Neural crest cell (in vitro differentiated cells): ENCODE results near the gene TBC1D14. TPM values are rescaled to one million over a fixed set of nuclear protein-coding genes. Genes with fewer than 3 reads are reported as not detected.

Source experiments
- DNase-seq: peaks from one replicate; pipeline ENCODE4 v3.0.0; 2021; ENCODE audit warnings: low read depth, mixed read lengths, low spot score
- H3K27ac Mint-ChIP-seq: one replicate; pipeline ENCODE4 v1.8.0; 2021; ENCODE audit warnings: mild to moderate bottlenecking, mixed read lengths; ENCODE audit not compliant: unreplicated experiment
- H3K27me3 Mint-ChIP-seq: 2 replicates; pipeline ENCODE4 v1.8.0; 2021; ENCODE audit warnings: low read depth, mild to moderate bottlenecking, mixed read lengths
- H3K36me3 Mint-ChIP-seq: 2 replicates; pipeline ENCODE4 v1.8.0; 2021; ENCODE audit warnings: low read depth, mild to moderate bottlenecking, mixed read lengths
- H3K4me1 Mint-ChIP-seq: 2 replicates; pipeline ENCODE4 v1.8.0; 2021; ENCODE audit warnings: mixed read lengths
- H3K4me3 Mint-ChIP-seq: one replicate; pipeline ENCODE4 v1.8.0; 2021; ENCODE audit warnings: mild to moderate bottlenecking, mixed read lengths
- H3K9me3 Mint-ChIP-seq: 2 replicates; pipeline ENCODE4 v1.8.0; 2021; ENCODE audit warnings: mixed read lengths
- total RNA-seq: library from RNA; stranded (reverse); gene quantifications from 2 replicates; pipeline ENCODE4 v1.2.1, GENCODE V29; 2021
- TF ChIP-seq, protein P1 (sequence below): fragments of 200-600 bp; sonication (generic); conservative IDR thresholded peaks from 2 replicates; pipeline ENCODE4 v1.5.0; 2021; ENCODE audit warnings: antibody characterized with exemption, mild to moderate bottlenecking

The TBC1D14 gene
- total RNA-seq, 1 donor from 2014 or later = 56.3 TPM

DNA sequence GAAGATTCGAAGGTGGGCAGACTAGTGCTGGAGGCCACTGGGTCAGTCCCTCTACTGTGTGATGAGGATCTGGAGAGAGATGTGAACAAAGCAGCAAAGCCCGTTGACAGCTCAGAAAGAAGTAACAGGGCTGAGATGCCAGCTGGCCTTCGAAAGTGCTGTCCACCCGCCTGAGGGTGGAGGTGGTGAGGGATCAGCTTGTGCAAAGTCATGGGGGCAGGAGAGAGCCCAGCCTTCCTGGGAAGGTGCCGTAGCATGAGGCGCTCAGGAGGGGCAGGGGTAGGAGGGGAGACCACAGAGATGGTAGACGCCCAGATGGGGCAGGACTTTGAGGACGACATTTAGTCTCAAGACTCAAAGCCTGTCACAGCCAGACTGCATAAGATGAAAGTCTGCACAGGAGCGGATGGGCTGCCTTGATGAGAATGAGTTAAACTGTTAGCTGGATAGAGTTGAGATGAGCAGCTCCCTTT is 19.7 kb downstream of the TBC1D14 start:
- no peak overlapping the region for H3K4me3 Mint-ChIP-seq
- no peak for DNase-seq
- H3K27ac Mint-ChIP-seq = no peak overlapping the region
- peaks cover 59% of the 10 kb centered on the region for H3K4me1 Mint-ChIP-seq
- no peaks in the 10 kb centered on the region for H3K27me3 Mint-ChIP-seq
- H3K9me3 Mint-ChIP-seq = peaks cover 7% of the 10 kb centered on the region
- H3K36me3 Mint-ChIP-seq = peaks cover 16% of the 10 kb centered on the region
- TF ChIP-seq, protein P1, sequence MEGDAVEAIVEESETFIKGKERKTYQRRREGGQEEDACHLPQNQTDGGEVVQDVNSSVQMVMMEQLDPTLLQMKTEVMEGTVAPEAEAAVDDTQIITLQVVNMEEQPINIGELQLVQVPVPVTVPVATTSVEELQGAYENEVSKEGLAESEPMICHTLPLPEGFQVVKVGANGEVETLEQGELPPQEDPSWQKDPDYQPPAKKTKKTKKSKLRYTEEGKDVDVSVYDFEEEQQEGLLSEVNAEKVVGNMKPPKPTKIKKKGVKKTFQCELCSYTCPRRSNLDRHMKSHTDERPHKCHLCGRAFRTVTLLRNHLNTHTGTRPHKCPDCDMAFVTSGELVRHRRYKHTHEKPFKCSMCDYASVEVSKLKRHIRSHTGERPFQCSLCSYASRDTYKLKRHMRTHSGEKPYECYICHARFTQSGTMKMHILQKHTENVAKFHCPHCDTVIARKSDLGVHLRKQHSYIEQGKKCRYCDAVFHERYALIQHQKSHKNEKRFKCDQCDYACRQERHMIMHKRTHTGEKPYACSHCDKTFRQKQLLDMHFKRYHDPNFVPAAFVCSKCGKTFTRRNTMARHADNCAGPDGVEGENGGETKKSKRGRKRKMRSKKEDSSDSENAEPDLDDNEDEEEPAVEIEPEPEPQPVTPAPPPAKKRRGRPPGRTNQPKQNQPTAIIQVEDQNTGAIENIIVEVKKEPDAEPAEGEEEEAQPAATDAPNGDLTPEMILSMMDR = no peak

DNA sequence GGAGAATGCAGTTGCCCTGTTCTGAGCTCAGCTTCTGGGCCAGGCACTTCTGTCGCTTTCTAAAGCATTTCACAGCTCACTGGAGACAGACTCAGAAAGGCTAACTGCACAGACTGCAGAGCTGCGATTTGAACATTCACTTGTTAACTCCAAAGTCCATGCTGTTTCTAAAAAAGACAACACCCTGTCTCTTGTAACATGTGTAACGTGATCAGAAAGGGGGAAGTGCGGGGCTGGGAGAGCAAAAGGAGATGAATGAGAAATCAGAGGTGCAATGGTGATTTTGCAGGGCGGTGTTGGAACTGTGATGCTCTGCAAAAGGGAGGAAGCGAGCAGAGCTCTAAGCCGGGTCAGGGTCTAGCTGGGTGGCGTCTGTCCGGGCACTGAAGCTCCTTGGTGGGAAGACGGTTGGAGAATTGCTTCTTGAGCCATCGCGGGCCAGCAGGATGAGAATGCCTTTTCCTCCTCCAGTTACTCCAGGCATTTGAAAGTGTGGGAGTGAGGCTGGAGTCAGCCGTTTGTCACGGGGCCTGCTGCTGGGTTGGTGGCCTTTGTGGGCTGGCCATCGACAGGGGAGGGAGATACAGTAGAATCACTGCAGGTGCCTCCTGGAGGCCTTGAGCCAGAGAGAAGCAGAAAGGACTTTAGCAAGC is 20.3 kb downstream of the TBC1D14 start:
- TF ChIP-seq, protein P1 = no peak
- H3K4me3 Mint-ChIP-seq = no peak overlapping the region
- peaks cover 61% of the 10 kb centered on the region for H3K4me1 Mint-ChIP-seq
- no peaks in the 10 kb centered on the region for H3K27me3 Mint-ChIP-seq
- no peak for DNase-seq
- H3K36me3 Mint-ChIP-seq = peaks cover 12% of the 10 kb centered on the region
- H3K9me3 Mint-ChIP-seq = peaks cover 7% of the 10 kb centered on the region
- no peak overlapping the region for H3K27ac Mint-ChIP-seq

DNA sequence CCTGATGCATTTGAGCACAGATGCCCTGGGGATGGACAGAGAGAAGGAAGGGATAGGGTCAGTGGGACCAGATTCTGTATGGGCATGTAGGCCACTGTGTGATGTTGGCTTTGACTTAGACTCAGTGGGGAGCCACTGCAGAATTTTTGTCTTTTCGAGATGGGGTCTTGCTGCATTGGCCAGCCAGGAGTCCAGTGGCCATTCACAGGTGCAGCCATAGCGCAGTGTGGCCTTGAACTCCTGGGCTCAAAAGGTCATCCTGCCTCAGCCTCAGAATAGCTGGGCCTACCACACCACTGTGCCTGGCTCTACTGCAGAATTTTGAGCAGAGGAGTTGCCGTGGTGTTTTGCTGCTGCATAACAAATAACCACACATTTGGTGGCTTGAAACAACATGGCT is 22.8 kb downstream of the TBC1D14 start:
- H3K4me3 Mint-ChIP-seq = no peak overlapping the region
- peaks cover 7% of the 10 kb centered on the region for H3K9me3 Mint-ChIP-seq

DNA sequence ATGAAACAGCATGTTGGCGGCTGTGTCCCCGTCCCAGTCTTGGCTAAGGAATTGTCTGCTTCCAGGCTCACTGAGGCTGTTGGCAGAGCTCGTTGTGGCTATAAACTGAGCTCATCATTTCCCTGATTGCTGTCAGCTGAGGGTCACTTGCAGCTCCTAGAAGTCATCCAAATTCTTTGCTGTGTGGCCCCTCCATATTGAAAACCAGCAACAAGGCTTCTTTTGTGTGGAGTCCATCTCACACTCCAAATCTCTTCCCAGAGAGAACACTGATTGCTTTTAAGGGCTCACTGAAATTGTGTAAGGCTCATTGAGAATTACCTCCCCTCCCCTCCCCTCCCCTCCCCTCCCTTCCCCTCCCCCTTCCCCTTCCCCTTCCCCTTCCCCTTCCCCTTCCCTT is 23.3 kb downstream of the TBC1D14 start:
- Mint-ChIP-seq H3K36me3 (peaks cover 14% of the 10 kb centered on the region), H3K27me3 (no peaks in the 10 kb centered on the region), H3K9me3 (peaks cover 7% of the 10 kb centered on the region), H3K4me3 (peak overlapping the region; percentile 34), H3K27ac (peak overlapping the region; percentile 90), H3K4me1 (peaks cover 65% of the 10 kb centered on the region)
- DNase-seq = no peak
- TF ChIP-seq, protein P1 = no peak

More for the DNA sequence above, 22.8 kb downstream of the TBC1D14 start:
- DNase-seq = no peak
- Mint-ChIP-seq H3K36me3 (peaks cover 14% of the 10 kb centered on the region), H3K4me1 (peaks cover 66% of the 10 kb centered on the region), H3K27ac (peak overlapping the region; percentile 90), H3K27me3 (no peaks in the 10 kb centered on the region)
- TF ChIP-seq, protein P1 = no peak

DNA sequence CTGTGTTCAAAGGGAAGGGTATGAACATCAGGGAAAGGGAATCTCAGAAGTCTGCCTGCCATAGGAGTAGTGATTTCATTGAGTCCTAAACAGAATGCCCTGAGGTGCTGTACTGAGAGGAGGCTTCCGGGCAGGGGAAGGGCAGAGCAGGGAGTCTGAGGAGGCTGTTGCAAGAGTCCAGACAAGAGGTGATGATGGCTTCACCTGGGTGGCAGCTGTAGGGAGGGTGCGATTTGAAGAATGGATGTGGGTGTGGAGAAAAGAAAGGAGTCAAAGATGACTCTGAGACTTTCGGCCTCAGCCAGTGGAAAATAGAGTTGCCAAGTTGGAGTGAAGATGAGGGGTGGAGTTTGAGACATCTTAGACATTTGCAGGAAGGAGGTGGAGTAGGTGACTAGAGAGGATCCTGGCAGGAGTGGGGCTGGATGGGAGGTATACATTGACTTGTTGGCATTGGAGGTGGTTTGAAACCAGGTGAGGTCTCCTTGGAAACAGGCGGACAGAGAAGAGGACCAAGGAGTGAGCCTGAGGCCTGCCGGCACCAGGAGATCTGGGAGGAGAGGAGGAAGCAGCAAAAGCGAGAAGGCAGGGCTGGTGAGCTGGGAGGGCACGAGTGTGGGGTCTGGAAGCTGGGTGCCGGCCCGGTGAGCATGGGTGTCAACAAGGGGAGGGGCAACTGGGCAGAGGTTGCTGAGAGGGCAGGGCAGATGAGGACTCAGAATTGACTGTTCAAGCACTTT is 24.2 kb downstream of the TBC1D14 start:
- H3K4me3 Mint-ChIP-seq = peak overlapping the region; percentile 9
- peaks cover 71% of the 10 kb centered on the region for H3K4me1 Mint-ChIP-seq
- H3K27ac Mint-ChIP-seq = peak overlapping the region; percentile 66

More for the DNA sequence above, 24.2 kb downstream of the TBC1D14 start:
- Mint-ChIP-seq H3K9me3 (peaks cover 7% of the 10 kb centered on the region), H3K27me3 (no peaks in the 10 kb centered on the region), H3K36me3 (peaks cover 14% of the 10 kb centered on the region)
- no peak for DNase-seq
- TF ChIP-seq, protein P1 = no peak
